ENCODE results near the gene EPHA5.

EPHA5 gene

DNA sequence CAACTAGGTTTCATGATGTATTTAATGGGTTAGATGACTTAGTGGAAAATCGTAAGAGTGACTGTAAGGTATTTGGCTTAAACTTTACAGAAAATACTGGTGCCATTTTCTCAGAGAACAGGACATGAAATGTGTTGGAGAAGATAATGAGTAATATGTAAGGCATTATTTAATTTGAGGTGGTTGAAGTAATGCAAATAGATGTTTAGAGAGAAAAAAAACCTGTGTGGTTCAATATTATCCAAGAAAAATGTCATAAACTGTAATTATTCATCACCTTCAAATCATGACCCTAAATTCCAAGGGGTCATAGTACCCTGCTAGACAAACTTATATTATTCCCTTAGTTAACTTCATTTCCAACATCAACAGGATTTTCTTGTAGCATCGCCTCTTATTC is 171.7 kb downstream of the EPHA5 start:
- no peak for DNase-seq (ENCODE audit: low read depth)

DNA sequence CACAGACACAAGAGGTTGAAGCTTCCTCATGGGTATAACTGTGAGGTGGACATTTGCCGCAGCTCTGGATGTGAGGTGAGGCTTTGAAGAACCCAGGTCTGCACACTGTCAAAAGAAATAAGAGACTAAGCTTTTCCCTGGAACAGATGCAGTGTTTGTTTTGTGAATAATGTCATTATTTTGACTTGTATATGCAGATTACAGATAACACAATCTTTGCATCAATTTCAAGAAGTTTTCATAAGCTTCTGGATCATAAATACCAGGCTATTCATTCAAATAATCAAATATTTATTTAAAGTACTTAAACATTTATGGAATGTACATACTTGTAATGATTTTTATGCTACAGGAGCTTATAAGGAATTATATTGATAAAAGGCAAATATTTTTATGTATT is 174.8 kb downstream of the EPHA5 start:
- no peak for DNase-seq (ENCODE audit: low read depth)

DNA sequence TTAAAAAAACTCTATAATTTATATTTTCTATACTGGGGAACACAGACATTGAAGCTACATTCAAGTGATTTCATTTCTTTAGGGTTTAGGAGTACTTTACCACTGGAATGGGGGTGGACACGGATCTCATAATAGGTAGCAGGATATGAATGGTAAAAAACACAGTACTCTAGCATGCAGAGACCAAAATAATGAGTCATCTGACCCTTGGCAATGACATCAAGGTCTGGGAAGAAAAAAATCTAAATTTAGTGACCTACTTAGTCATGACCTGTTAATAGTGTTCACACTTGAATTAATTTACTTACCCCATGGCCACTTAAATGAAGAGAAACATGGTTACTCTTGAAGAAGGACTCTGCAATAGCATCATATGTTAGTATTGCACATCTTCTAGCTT is 187.9 kb downstream of the EPHA5 start:
- DNase-seq (ENCODE audit: low read depth): no peak

DNA sequence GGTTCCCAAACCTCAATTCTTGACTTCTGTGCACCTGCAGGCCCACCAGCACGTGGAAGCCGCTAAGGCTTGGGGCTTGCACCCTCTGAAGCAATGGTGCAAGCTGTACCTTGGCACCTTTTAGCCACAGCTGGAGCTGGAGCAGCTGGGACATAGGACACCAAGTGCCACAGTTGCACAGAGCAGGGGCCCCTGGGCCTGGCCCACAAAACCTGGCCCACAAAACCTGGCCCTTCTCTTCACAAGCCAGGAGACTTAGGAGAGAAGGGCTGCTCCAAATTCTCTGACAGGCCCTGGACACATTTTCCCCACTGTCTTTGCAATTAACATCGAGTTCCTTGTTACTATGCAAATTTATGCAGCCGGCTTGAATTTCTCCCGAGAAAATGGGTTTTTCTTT is 197.8 kb downstream of the EPHA5 start:
- no peak for DNase-seq (ENCODE audit: low read depth)

DNA sequence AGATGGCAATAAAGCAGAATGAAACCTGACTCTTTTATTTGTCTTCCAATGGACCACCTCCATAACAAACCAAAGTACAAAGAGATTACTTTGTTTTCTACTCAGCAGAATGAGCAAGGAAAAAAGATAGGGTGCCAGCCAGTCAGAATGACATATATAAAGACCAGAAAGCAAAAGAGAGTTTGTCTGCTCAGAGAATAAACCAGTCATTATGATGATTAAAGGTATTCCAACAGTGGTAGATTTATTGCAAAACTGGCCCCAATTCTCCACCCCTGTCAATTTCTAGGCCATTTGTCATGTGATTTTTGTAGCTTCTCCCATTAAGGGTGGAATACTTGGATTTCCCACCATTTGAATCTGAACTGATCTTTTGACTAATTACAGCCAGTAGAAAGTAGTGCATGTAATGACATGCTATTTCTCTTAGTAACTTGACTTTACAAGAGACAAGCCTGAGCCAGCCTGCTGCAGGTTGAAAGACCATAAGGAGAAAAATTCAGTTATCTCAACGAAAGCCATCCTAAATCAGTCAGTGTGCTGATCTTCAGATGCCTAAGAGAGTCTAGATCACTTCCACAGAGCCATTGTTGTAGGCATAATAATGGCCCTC is 203.1 kb downstream of the EPHA5 start:
- no peak for DNase-seq (ENCODE audit: low read depth)

DNA sequence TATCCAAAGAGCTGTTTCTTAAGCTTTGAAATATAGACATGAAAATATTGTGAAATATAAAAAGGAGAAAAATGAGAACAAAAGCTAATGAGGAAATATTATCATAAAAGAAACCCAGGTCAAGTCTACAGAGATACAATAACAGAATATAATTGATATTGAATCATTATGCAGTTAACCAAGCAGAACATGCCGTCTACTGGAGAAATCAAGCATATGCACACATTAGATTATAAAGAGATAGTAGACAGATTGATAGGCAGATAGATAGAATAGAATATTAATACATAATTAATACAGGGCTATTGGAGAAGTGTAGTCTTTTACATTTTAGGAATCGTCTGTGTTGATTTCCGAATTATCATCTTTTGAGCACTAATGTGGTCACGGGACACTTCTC is 208.5 kb downstream of the EPHA5 start:
- DNase-seq (ENCODE audit: low read depth): no peak

DNA sequence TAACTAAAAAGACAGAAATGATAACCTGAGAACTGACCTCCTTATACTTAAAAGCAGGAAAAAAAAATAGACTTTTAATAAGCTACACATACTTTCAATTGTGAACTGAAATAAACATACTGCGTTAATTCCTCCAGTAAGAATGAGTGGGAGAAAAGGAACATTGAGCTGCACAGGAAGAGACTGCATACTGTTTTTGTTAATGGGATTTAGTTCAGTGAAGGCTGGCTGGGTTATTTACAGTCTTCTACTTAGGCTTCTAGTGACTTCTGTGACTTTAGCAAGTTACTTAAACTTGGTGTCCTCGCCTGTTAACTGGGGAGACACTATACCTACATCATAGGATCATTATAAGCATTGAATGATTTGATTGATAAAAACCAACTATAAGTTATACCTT is 213.3 kb downstream of the EPHA5 start:
- DNase-seq (ENCODE audit: low read depth): no peak

DNA sequence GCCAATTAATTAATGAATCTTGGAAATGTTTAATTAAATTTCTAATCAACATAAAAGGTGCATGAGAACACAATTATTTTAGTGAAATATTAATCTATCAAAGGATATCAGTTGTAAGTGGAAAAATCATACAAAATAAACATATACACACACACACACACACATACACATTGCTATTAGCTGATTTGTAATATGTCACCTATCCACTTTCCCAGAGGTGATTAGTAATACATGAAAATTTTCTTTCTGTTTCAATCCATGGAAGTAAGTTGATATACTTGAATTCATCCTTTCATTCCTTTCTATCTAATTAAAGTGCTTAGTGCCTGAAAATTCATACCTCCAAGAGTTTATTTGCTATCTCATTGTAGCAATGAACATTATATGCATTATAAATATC is 213.7 kb downstream of the EPHA5 start:
- DNase-seq (ENCODE audit: low read depth): no peak

DNA sequence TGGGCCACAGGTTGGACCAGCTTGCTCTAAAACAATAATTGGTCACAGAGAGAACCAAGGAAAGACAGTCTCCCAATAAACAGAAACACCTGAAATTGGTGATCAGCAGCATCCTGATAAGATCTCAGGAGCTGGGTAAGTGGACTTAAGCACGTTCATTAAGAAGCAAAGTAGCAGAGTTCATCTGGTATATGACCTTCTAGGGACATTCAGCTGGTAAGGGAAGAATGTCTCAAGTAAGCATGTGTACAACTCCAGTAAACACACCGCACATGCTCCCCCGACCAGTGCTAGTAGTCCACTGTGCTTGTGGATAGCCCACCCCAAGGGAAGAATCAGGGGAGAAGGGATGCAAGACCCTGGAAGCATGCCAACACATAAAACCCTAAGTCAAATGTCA is 216.9 kb downstream of the EPHA5 start:
- no peak for DNase-seq (ENCODE audit: low read depth)

DNA sequence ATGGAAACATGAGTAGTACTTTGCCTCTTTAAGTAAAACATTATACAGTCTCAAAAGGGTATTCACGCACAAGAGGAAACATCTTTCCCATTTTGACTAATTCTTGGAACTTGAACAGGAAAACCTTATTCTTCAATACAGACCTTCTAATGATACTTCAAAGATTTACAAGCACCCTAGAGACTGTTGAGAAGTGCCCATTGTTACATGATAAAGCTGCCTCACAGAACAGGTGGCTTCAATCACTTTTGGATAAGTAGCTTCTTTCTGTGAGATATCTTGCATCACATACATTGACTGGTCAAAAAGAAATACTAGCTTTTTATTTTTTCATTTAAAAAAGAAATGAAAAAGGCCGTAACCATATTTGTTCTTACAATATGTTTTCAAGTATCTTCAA is 219.4 kb downstream of the EPHA5 start:
- DNase-seq (ENCODE audit: low read depth): no peak

DNA sequence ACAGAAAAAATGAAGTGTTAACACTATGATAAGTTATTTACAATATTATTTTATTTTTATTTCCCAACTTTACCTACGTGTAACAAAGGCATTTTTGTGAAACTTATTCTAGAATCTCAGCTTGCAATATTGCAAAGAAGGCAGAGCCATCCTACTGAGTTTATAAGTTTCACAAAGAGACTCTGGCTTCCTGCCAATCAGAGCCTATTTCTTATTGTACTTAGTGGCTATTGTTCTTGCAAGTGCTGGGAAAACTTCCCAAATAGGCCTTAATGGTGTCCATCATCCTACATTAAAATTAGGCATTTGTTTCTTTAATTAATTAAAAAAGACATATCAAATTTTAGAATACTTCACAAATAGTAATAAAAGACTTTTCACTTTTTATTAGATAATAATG is 233.2 kb downstream of the EPHA5 start:
- no peak for DNase-seq (ENCODE audit: low read depth)

DNA sequence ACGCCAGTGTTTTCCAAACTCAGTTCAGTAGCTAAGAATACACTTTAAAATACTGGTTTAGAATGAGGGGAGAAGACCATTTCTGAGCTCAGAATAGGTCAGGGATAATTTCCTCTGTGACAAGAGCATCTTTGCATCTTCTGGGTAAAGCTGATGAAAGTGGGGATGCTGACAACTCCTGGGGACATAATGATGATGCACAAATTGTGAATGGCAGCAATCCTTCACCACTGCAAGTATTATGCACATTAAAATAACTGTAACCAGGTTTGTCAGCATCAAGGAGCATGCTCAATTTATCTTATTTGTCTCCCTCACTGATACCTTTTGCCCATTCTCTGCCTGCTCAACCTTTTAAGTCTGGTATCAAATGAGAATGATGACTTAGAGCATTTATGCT is 248.2 kb downstream of the EPHA5 start:
- DNase-seq (ENCODE audit: low read depth): no peak

DNA sequence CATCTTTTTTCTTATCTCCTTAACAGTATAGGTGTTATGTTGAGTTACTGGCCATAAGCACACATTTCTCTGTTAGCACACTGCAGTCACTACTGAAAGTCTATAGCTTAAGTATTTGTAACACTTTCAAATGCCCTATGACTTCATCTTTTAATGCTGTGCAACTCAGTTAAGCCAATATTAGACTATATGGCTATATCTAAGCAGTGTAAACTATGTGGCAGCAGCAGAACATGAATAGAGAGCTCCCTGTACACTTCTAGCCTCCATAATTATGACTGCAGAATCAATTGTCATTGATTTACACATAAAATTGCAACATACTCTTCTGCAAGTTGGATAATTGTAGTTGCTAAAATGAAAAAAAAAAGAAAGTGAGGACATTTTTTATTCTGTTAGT is 250.3 kb downstream of the EPHA5 start:
- DNase-seq (ENCODE audit: low read depth): no peak

DNA sequence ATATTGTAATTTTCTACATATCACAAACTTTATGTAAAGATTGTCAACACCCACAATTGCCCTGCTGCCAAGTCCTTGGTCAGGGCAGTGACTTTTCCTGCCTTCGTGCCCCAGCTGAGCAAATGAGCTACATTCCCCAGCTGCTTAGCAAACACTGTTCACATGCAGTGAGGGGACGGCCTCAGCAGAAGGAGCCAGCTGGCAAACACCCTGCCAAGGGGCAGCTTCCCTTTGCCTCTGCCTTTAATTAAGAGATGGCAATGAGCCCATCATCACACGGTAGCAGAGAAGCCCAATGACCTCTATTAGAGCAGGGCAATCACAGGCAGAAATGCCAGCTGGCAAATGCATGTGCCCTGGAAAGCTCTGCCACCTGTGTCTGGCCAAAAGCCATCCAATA is 253.4 kb downstream of the EPHA5 start:
- DNase-seq (ENCODE audit: low read depth): peak; percentile 4

DNA sequence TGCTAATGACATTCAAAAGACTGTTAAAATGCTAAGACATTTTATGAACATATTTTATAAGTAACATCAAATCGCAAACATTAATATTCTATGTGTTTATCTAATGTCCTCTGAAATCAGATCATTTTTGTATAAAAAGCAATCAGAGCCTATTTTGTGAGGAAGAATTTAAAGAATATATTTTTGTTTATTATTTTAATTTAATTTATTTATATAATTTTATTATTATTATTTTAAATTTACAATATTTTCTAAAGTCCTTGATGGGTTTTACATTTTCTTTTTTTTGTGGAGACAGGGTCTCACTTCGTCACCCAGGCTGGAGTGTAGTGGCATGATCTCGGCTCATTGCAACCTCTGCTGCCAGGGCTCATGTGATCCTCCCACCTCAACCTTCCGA is 262.8 kb downstream of the EPHA5 start:
- DNase-seq (ENCODE audit: low read depth): no peak

DNA sequence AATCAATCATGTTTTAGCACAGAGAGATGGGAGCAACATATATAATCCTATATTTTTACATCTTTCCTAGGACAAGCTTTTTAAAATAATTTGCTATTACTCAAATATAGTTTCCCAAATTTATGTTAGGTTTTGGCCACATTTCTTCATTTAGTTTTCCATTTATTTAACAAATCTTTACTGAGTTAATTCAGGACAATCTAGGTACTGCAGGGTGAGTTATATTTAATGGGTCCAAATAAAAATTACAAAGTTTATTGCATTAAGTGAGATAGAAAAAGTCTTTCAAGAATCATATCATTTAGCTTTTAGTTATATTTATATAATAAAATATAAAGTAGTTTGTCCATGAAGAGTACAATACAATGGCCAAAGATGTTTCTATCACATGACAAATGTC is 269.2 kb downstream of the EPHA5 start:
- DNase-seq (ENCODE audit: low read depth): no peak

DNA sequence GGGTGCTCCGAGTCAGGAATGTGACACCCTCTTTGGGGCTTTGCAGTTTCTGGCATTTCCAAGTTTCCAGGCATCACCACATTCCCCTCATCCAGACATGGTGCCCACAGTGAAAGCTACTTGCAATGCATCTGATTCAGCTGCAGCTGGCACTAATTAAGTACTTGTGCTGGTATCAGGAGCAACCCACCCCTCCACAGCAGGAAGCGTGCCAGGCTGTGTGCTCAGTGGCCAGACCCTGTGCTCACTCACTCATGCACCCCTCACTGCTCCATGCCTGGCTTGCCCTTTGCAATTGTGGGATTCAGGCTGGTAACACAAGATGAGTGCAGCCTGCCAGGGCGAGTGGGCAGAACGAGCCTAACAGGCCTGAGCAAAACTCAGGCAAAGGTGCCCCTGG is 271.2 kb downstream of the EPHA5 start:
- DNase-seq (ENCODE audit: low read depth): peak; percentile 1

DNA sequence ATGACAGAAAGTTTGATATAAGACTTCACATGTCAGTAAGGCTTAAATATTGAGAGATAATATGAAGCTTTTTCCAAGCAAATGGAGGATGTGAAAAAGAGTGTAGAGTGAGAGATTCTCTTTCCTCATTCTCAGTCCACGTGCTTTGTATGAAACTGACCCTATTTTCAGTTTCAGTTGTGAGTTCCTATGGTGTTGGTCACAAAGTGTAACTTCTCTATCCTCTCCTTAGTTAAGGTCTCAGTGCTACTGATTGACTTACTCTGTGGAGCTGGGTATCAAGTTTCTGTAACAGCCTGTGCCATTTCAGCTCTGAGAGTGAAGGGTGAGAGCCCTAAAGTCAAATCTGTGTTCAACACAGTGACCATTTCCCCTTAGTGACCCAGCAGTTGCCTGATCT is 277.2 kb downstream of the EPHA5 start:
- no peak for DNase-seq (ENCODE audit: low read depth)

DNA sequence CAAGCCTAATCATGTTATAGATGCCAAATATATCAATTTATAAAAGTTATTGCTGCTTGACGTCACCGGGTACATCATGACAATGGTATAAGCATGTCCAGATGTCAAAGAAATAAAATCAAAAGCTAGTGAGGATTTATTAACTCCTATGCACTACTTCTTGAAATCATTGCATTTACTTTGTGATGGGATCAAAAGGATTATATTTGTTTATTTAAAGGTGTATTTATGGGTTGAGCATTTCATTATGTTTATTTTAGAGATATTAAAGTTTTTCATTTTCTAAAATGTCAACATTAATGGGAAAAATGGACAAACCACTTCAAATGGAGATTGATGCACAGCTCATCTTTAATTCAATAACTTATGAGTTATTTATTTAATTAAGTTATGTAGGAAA is 277.8 kb downstream of the EPHA5 start:
- DNase-seq (ENCODE audit: low read depth): no peak

DNA sequence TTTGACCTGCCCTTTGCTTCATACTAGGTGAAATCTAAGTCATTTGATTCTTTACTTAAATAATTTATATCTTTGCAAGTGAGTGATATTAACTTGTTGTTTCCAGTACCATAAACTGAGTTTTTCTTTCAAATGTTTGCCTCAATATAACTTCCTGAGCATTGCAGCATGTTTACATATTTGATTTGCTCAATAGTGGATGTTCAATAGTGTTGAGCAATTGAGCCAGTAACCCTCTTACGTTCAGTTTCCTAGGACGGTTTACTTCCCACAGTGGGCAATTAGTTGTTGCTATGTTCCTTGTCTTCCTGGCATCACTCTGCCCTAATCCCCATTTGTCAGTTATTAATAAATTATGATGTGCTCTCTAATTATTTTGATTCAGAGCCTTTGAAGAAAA is 278.5 kb downstream of the EPHA5 start:
- peak; percentile 24 for DNase-seq (ENCODE audit: low read depth)

DNA sequence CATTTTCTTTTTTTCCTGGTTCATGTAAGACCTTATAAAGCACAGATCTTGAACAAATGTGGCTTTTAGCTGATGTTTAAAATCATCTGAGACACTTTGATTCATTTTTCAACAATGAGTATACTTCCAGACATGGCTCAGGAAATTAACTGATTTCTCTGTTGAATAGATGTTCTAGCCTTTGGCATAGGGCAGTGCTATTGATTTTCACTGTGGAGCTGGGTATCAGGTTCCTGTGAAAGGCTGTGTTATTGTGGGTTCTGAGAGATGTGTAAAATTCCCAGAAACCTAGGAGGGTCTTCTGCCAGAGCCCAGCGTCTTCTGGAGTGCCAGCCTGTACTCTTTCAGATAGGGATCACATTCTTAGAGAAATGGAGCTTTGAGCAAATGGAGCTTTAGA is 278.9 kb downstream of the EPHA5 start:
- no peak for DNase-seq (ENCODE audit: low read depth)

DNA sequence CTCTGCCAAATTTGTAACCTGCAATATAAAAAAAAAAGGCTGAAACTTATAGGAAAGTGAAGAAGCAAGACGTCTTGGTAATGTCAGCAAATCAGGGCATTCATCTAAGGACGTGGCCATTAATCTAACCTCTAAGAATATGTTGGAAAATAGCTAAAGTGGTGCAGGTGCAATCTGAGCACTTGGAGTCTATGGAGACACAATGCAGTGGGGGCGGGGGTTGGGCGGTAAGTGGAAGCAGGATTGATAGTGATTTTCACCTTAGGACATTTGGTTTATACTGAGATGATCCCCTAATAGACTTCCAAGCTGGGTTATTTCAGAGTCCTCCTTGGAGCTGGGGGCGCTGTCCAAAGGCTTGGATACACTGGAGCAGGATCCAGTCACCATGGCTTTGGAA is 283.4 kb downstream of the EPHA5 start:
- no peak for DNase-seq (ENCODE audit: low read depth)

DNA sequence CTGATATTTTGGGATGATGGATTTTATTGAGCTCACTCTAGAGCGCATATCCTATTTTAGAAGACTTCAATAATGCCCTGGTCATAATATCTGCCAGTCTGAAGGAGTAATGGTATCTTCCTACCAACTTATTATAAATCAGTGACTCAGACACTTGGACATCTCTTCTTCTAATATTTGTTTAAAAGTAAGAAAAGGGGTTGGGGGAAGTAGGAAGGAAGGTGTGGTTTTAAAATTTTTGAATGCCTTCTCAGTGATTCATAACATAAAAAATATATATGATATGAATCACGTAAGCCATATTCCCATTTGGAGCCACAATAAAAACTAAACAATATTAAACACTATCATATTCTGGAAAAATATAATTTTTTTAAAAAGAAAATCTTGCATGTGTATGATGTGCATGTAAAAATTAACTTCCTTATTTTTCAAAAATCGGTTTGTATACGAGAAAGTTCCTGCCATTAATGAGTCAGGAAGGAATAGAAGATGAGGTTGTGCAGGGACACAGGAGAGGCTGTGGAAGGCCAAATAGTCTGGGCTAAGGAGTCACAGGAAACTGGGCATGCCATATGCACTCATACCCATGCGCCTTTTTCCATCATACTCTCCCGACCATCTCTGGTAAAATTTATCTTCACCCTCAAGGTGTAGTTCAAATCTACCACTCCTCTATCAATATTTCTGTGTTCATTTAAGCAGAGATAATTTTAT is 286.5 kb downstream of the EPHA5 start:
- no peak for DNase-seq (ENCODE audit: low read depth)

DNA sequence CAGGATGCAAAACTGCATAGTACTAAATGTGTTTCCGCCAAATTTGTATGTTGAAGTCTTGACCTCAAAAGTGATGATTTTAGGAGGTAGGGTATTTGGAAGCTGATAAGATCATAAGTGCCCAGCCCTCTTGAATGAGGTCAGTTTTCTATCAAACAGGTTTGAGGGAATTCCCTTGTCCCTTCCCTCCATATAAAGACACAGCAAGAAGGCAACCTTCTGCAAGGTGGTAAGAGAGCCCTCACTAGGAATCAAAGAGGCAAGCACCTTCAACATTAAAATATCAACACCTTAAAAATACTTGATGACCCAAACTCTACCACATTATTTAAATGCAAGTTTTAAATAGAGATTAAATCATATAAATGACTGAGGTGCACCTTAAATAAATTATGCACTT is 288.6 kb downstream of the EPHA5 start:
- DNase-seq (ENCODE audit: low read depth): no peak
